ENCODE results near the gene PCDHB14. TPM values are rescaled to one million over a fixed set of nuclear protein-coding genes. Genes with fewer than 3 reads are reported as not detected.
"Not testable (repeated sequence)": the region's sequence is repeated elsewhere in the genome, so short reads cannot be mapped to it uniquely, and the experiment has no call there.

The PCDHB14 gene
- total RNA-seq, 1 experiment from 2014 or later, result 0.87 TPM

GRCh38 chr5:141179371-141179770 lies 43.8 kb upstream of the PCDHB14 start:
- POLR2A ChIA-PET (ENCODE audit: unreplicated experiment); H3K27ac ChIP-seq (ENCODE audit: low read length); H3K79me2 ChIP-seq (ENCODE audit: low read length); H3K27me3 ChIP-seq (ENCODE audit: low read length); H3K4me3 ChIP-seq (ENCODE audit: low read length); H3K36me3 ChIP-seq (ENCODE audit: low read depth, low read length); BruUV-seq (replicated peaks); intact Hi-C loops (cut with micrococcal nuclease); H4K20me1 ChIP-seq (ENCODE audit: low read length); H2AFZ ChIP-seq (ENCODE audit: low read length); H3K9ac ChIP-seq (ENCODE audit: low read length); H3K4me1 ChIP-seq (ENCODE audit: insufficient read depth, low read length); H3F3A ChIP-seq (ENCODE audit: low read length, unreplicated experiment); ATAC-seq; H3K4me2 ChIP-seq (ENCODE audit: low read length); H3K9me2 ChIP-seq (replicated peaks; ENCODE audit: low read length); CTCF ChIA-PET; DNase-seq: not testable (repeated sequence)
- peaks cover 12% of the 10 kb centered on the region for H3K9me3 ChIP-seq (ENCODE audit: low read length)

GRCh38 chr5:141179876-141180275 lies 43.3 kb upstream of the PCDHB14 start:
- H3K79me2 ChIP-seq (ENCODE audit: low read length); H3K27ac ChIP-seq (ENCODE audit: low read length); POLR2A ChIA-PET (ENCODE audit: unreplicated experiment); intact Hi-C loops (cut with micrococcal nuclease); H3K4me1 ChIP-seq (ENCODE audit: insufficient read depth, low read length); H4K20me1 ChIP-seq (ENCODE audit: low read length); H3K9me2 ChIP-seq (replicated peaks; ENCODE audit: low read length); H3K4me3 ChIP-seq (ENCODE audit: low read length); DNase-seq; H3K4me2 ChIP-seq (ENCODE audit: low read length); CTCF ChIA-PET; BruUV-seq (replicated peaks); H2AFZ ChIP-seq (ENCODE audit: low read length); H3K9ac ChIP-seq (ENCODE audit: low read length); H3F3A ChIP-seq (ENCODE audit: low read length, unreplicated experiment); H3K27me3 ChIP-seq (ENCODE audit: low read length); ATAC-seq; H3K36me3 ChIP-seq (ENCODE audit: low read depth, low read length): not testable (repeated sequence)
- peaks cover 12% of the 10 kb centered on the region for H3K9me3 ChIP-seq (ENCODE audit: low read length)

- H3K9ac ChIP-seq (ENCODE audit: low read length), result no peak overlapping the region
- ChIA-PET POLR2A (ENCODE audit: unreplicated experiment) (no interaction called here), CTCF (no interaction called here)
- H3F3A ChIP-seq (ENCODE audit: low read length, unreplicated experiment), result no peaks in the 10 kb centered on the region
- no peak overlapping the region for H2AFZ ChIP-seq (ENCODE audit: low read length)
- H3K79me2 ChIP-seq (ENCODE audit: low read length), result no peaks in the 10 kb centered on the region
- H4K20me1 ChIP-seq (ENCODE audit: low read length), result no peaks in the 10 kb centered on the region
- no peaks in the 10 kb centered on the region for H3K9me2 ChIP-seq (replicated peaks; ENCODE audit: low read length)
- no TSS peak for BruUV-seq (replicated peaks)
- intact Hi-C loops (cut with micrococcal nuclease), result no loop called here
- no peak for ATAC-seq
- H3K36me3 ChIP-seq (ENCODE audit: low read depth, low read length), result no peaks in the 10 kb centered on the region
- no peak for TF ChIP-seq CTCF (conservative IDR thresholded peaks at IDR 0.05; ENCODE audit: low read depth, low read length)
- TF ChIP-seq EZH2 (IDR thresholded peaks at IDR 0.05; ENCODE audit: low read length, unreplicated experiment), result no peak
- no peak for TF ChIP-seq EZH2phosphoT487 (IDR thresholded peaks at IDR 0.05; ENCODE audit: borderline replicate concordance, low read length)
- no peak overlapping the region for H3K4me3 ChIP-seq (ENCODE audit: low read length)
- H3K27ac ChIP-seq (ENCODE audit: low read length), result no peak overlapping the region
- H3K9me3 ChIP-seq (ENCODE audit: low read length), result peaks cover 12% of the 10 kb centered on the region
- no peak for DNase-seq
- no peaks in the 10 kb centered on the region for H3K4me1 ChIP-seq (ENCODE audit: insufficient read depth, low read length)
- no peak overlapping the region for H3K4me2 ChIP-seq (ENCODE audit: low read length)
- no peaks in the 10 kb centered on the region for H3K27me3 ChIP-seq (ENCODE audit: low read length)
These were observed 42.8 kb upstream of the PCDHB14 start for GRCh38 chr5:141180313-141180712.

GRCh38 chr5:141182248-141182647 lies 40.9 kb upstream of the PCDHB14 start, which contains the start of gene PCDHB16:
Gene PCDHB16 (plus strand): TSS chr5:141182387. CDS start chr5:141182560, 173 bp downstream.
- Histone ChIP-seq H3K4me2 (ENCODE audit: low read length) (no peak within 1 kb of the TSS), H3K27me3 (ENCODE audit: low read length) (no peaks in the 10 kb centered on the region), H3K27ac (ENCODE audit: low read length) (no peak within 1 kb of the TSS), H3K9me2 (replicated peaks; ENCODE audit: low read length) (no peaks in the 10 kb centered on the region), H3K9ac (ENCODE audit: low read length) (no peak within 1 kb of the TSS), H3F3A (ENCODE audit: low read length, unreplicated experiment) (no peaks in the 10 kb centered on the region), H3K36me3 (ENCODE audit: low read depth, low read length) (peaks cover 3% of the 10 kb centered on the region; the same call in 1 of the 2 replicates), H3K79me2 (ENCODE audit: low read length) (no peaks in the 10 kb centered on the region), H3K9me3 (ENCODE audit: low read length) (peaks cover 2% of the 10 kb centered on the region; the same call in 1 of the 2 replicates), H4K20me1 (ENCODE audit: low read length) (no peaks in the 10 kb centered on the region), H3K4me3 (ENCODE audit: low read length) (no peak within 1 kb of the TSS), H2AFZ (ENCODE audit: low read length) (no peak within 1 kb of the TSS), H3K4me1 (ENCODE audit: insufficient read depth, low read length) (no peaks in the 10 kb centered on the region)
- ChIA-PET CTCF (no interaction called here), POLR2A (ENCODE audit: unreplicated experiment) (interaction anchor here (0.6 kb wide), 1 partner anchor 24 kb away, joined by 3 read pairs; no protein-coding TSS in a partner anchor)
- no TSS peak for BruUV-seq (replicated peaks)
- DNase-seq (no peak), ATAC-seq (no peak)
- no peak for TF ChIP-seq EZH2phosphoT487 (IDR thresholded peaks at IDR 0.05; ENCODE audit: borderline replicate concordance, low read length)
- no peak for TF ChIP-seq EZH2 (IDR thresholded peaks at IDR 0.05; ENCODE audit: low read length, unreplicated experiment)
- intact Hi-C loops (cut with micrococcal nuclease), result no loop called here

GRCh38 chr5:141184117-141184855 lies 38.9 kb upstream of the PCDHB14 start:
- H3K9me3 ChIP-seq (ENCODE audit: low read length); H3K27me3 ChIP-seq (ENCODE audit: low read length); H2AFZ ChIP-seq (ENCODE audit: low read length); H3F3A ChIP-seq (ENCODE audit: low read length, unreplicated experiment); H3K36me3 ChIP-seq (ENCODE audit: low read depth, low read length); BruUV-seq (replicated peaks); ATAC-seq; H3K9me2 ChIP-seq (replicated peaks; ENCODE audit: low read length); DNase-seq; intact Hi-C loops (cut with micrococcal nuclease); POLR2A ChIA-PET (ENCODE audit: unreplicated experiment); H3K79me2 ChIP-seq (ENCODE audit: low read length); H4K20me1 ChIP-seq (ENCODE audit: low read length); H3K4me1 ChIP-seq (ENCODE audit: insufficient read depth, low read length); H3K27ac ChIP-seq (ENCODE audit: low read length); H3K4me3 ChIP-seq (ENCODE audit: low read length); H3K4me2 ChIP-seq (ENCODE audit: low read length); H3K9ac ChIP-seq (ENCODE audit: low read length); CTCF ChIA-PET: not testable (repeated sequence)
